Lung (tissue), 12 donors: ENCODE data around the gene FER1L5. TPM values are rescaled to one million over a fixed set of nuclear protein-coding genes. Genes with fewer than 3 reads are reported as not detected.

Experiments used
- ATAC-seq: fragments of 200-7000 bp; cut with Tn5 transposase; one replicate; pipeline ENCODE4 v1.9.1; 2020; ENCODE audit warnings: moderate number of reproducible peaks; ENCODE audit not compliant: insufficient read depth, low FRiP score
- DNase-seq, 3 donors: peaks; one replicate each; pipeline ENCODE4 v3.0.0-alpha.2; 2013 to 2017
- H3K27ac ChIP-seq, 2 donors: one replicate each; pipeline ENCODE4 v1.5.1; 2013; ENCODE audit warnings: mild to moderate bottlenecking in 2 of 2, moderate library complexity in 2 of 2, control low read depth in 1 of 2, inconsistent platforms in 1 of 2, low read depth in 1 of 2, low read length in 1 of 2
- H3K27me3 ChIP-seq, 3 donors: one replicate each; pipeline ENCODE4 v1.5.1; 2013; ENCODE audit warnings: low read length in 2 of 3; ENCODE audit not compliant: control insufficient read depth in 3 of 3, insufficient read depth in 3 of 3
- H3K36me3 ChIP-seq, 4 donors: one replicate each; pipeline ENCODE4 v1.5.1; 2013; ENCODE audit warnings: low read length in 4 of 4, mild to moderate bottlenecking in 1 of 4, moderate library complexity in 1 of 4; ENCODE audit not compliant: control insufficient read depth in 4 of 4, insufficient read depth in 4 of 4
- H3K4me1 ChIP-seq, 5 donors: one replicate each; pipeline ENCODE4 v1.5.1; 2013; ENCODE audit warnings: low read length in 5 of 5, mild to moderate bottlenecking in 2 of 5, moderate library complexity in 1 of 5; ENCODE audit not compliant: control insufficient read depth in 5 of 5, insufficient read depth in 5 of 5
- H3K4me3 ChIP-seq: one replicate; pipeline ENCODE4 v1.5.1; 2013; ENCODE audit warnings: mild to moderate bottlenecking, control low read depth, moderate library complexity
- H3K9ac ChIP-seq, 2 donors: one replicate each; pipeline ENCODE4 v1.5.1; 2013; ENCODE audit warnings: low read length in 2 of 2, control low read depth in 1 of 2; ENCODE audit not compliant: insufficient read depth in 1 of 2
- H3K9me3 ChIP-seq, 4 donors: one replicate each; pipeline ENCODE4 v1.5.1; 2013; ENCODE audit warnings: low read length in 3 of 4, mild to moderate bottlenecking in 1 of 4, moderate library complexity in 1 of 4; ENCODE audit not compliant: control insufficient read depth in 4 of 4, insufficient read depth in 3 of 4
- WGBS, 2 donors: extraction: QIAGEN DNeasy Blood & Tissue Kit; methylation state at CpG; one replicate each; pipeline ENCODE4 v1.1.7; 2013; 5-methylcytosine and 5-hydroxymethylcytosine counted together
- polyA plus RNA-seq, 2 donors: library from polyadenylated mRNA; stranded (reverse); fragments of 200-250 nt; gene quantifications; one replicate each; pipeline ENCODE4 v1.2.1, GENCODE V29; 2013
- total RNA-seq, 2 donors: library from RNA; depleted of rRNA in 1 of 2; stranded (reverse); fragments of >200 nt in 1 of 2; gene quantifications; one replicate each; pipeline ENCODE4 v1.2.1, GENCODE V29; 2014 to 2021
- TF ChIP-seq, protein P1 (sequence below): IDR thresholded peaks from 2 replicates; pipeline ENCODE4 v1.5.1; 2012; ENCODE audit warnings: mild to moderate bottlenecking; ENCODE audit errors: control extremely low read depth, extremely low read depth
- donor health status: control.
- donor health status: control.
- donor health status: Bipolar disorder and iron deficiency.
- donor health status: healthy.
- donor health status: DM: yes; HTN: yes; CAD: no.

Gene FER1L5
- total and polyA plus RNA-seq, 4 donors: 0.09 to 0.77 (median 0.40) TPM

DNA sequence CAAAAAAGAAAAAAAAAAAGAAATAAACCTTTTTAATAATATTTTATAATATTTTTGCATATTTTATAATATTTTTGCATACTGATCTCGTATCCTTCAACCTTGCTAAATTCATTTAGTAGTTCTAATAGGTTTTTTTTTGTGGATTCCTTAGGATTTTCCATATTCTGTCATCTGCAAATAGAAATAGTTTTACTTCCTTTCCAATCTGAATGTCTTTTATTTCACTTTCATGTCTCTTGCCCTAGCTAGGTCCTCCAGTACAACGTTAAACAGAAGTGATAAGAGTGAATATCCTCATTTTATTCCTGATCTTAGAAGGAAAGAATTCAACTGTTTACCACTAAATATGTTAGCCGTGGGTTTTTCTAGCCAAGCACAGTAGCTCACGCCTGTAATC lies 83.6 kb downstream of the FER1L5 start:
- H3K9ac ChIP-seq: no peak overlapping the region
- DNase-seq: no peak
- H3K9me3 ChIP-seq: no peaks in the 10 kb centered on the region
- TF ChIP-seq, protein P1, sequence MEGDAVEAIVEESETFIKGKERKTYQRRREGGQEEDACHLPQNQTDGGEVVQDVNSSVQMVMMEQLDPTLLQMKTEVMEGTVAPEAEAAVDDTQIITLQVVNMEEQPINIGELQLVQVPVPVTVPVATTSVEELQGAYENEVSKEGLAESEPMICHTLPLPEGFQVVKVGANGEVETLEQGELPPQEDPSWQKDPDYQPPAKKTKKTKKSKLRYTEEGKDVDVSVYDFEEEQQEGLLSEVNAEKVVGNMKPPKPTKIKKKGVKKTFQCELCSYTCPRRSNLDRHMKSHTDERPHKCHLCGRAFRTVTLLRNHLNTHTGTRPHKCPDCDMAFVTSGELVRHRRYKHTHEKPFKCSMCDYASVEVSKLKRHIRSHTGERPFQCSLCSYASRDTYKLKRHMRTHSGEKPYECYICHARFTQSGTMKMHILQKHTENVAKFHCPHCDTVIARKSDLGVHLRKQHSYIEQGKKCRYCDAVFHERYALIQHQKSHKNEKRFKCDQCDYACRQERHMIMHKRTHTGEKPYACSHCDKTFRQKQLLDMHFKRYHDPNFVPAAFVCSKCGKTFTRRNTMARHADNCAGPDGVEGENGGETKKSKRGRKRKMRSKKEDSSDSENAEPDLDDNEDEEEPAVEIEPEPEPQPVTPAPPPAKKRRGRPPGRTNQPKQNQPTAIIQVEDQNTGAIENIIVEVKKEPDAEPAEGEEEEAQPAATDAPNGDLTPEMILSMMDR: no peak
- no peak overlapping the region for H3K4me3 ChIP-seq
- WGBS, 2 donors: 86 to 93% methylated on average over 4 of the region's 4 CpGs
- no peaks in the 10 kb centered on the region for H3K4me1 ChIP-seq
- no peaks in the 10 kb centered on the region for H3K27me3 ChIP-seq
- no peak for ATAC-seq
- H3K36me3 ChIP-seq: peaks cover 12 to 21% (median 20%) of the 10 kb centered on the region in 4 donors
- no peak overlapping the region for H3K27ac ChIP-seq

DNA sequence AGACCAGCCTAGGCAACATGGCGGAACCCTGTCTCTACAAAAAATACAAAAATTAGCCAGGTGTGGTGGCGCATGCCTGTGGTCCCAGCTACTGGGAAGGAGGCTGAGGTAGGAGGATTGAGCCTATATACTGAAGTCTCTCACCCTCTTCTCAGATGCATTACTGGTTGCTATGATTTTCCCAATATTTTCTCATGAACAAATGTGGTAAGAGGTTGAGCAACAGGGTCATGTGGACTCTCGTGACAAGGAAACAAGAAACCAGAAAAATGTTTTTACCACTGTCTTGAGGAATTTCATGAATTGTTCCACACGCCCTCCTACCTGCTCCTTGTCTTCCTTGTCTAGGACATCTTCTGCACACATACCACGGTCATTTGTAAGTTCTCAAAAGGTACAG lies 84.9 kb downstream of the FER1L5 start:
- TF ChIP-seq, protein P1: no peak
- Histone ChIP-seq H3K27ac (no peak overlapping the region), H3K4me1 (no peaks in the 10 kb centered on the region), H3K36me3 (peaks cover 17 to 29% (median 19%) of the 10 kb centered on the region in 4 donors), H3K9me3 (no peaks in the 10 kb centered on the region), H3K4me3 (no peak overlapping the region), H3K9ac (no peak overlapping the region), H3K27me3 (no peaks in the 10 kb centered on the region)
- DNase-seq (no peak), ATAC-seq (no peak)
- WGBS, 2 donors: 70 to 77% methylated on average over 5 of the region's 5 CpGs

DNA sequence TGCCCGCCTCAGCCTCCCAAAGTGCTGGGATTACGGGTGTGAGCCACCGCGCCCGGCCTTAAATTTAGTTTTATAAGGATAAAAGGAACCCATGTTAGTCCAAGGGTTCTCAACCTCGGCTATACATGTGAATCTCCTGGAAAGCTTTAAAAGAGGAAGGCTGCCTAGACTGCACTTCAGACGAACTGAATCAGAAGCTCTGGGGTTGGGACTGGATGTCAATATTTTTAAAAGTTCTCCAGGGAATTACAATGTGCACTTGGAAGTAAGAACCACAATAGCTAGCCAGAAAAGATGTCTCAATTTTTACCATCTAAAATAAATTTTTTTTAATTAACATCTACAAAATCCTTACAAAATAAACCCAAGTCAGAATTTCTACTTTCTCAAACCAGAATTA lies 87.2 kb downstream of the FER1L5 start:
- ATAC-seq: no peak
- Histone ChIP-seq H3K4me3 (no peak overlapping the region), H3K4me1 (peaks cover 0 to 13% (median 0%) of the 10 kb centered on the region in 5 donors), H3K36me3 (peaks cover 24 to 44% (median 33%) of the 10 kb centered on the region in 4 donors), H3K9me3 (no peaks in the 10 kb centered on the region), H3K27ac (no peak overlapping the region), H3K9ac (no peak overlapping the region), H3K27me3 (no peaks in the 10 kb centered on the region)
- no peak for DNase-seq
- TF ChIP-seq, protein P1: no peak
- WGBS, 2 donors: 93 to 99% methylated on average over 7 of the region's 7 CpGs

DNA sequence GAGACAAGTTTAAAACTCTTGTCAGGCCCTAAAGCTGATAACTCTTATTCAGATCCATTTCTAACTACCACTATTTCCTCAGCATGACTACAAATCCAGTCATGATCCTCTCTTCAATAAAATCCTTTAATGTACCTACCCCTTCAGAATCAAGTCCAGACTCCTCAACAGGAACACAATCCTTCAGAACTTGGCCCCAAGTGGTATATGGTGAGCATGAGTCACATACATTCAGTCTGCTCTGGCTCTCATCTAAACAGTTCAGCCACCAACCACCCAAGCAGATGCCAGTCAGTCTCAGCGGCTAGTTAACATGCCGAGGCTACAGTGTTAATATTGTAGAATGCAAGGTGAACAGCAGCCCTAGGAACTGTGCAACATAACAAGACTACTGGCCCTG lies 87.6 kb downstream of the FER1L5 start:
- Histone ChIP-seq H3K4me1 (peaks cover 0 to 17% (median 0%) of the 10 kb centered on the region in 5 donors), H3K27ac (no peak overlapping the region), H3K9ac (no peak overlapping the region), H3K9me3 (no peaks in the 10 kb centered on the region), H3K36me3 (peaks cover 24 to 44% (median 33%) of the 10 kb centered on the region in 4 donors), H3K27me3 (no peaks in the 10 kb centered on the region), H3K4me3 (no peak overlapping the region)
- DNase-seq (no peak), ATAC-seq (no peak)
- 92 to 100% methylated on average over 2 of the region's 2 CpGs for WGBS, 2 donors
- TF ChIP-seq, protein P1: no peak
